Calu3 (cell line): ENCODE data around the gene AIG1. TPM values are rescaled to one million over a fixed set of nuclear protein-coding genes. Genes with fewer than 3 reads are reported as not detected.
"Not testable (repeated sequence)": the region's sequence is repeated elsewhere in the genome, so short reads cannot be mapped to it uniquely, and the experiment has no call there.

Experiments
- BruUV-seq: library from RNA; stranded (reverse); fragments of 400-500 nt; replicated peaks from 2 replicates; lab custom pipeline; 2021; lab: Mats Ljungman, UMichigan
- CTCF ChIA-PET: fragments of 300-600 bp; sonication (Branson Sonifier 250); formaldehyde crosslinking; loops from one replicate; lab custom pipeline; 2022; ENCODE audit warnings: antibody characterized with exemption; lab: Charles Lee
- DNase-seq: peaks from one replicate; pipeline ENCODE4 v3.0.0; 2022
- H3K27ac Mint-ChIP-seq: one replicate; pipeline ENCODE4 v1.8.0; 2022; ENCODE audit warnings: mixed read lengths; ENCODE audit not compliant: unreplicated experiment
- H3K27me3 Mint-ChIP-seq: one replicate; pipeline ENCODE4 v1.8.0; 2022; ENCODE audit warnings: mixed read lengths; ENCODE audit not compliant: unreplicated experiment
- H3K36me3 Mint-ChIP-seq: one replicate; pipeline ENCODE4 v1.8.0; 2022; ENCODE audit warnings: mild to moderate bottlenecking, moderate library complexity, mixed read lengths; ENCODE audit not compliant: insufficient read depth, unreplicated experiment
- H3K4me1 Mint-ChIP-seq: one replicate; pipeline ENCODE4 v1.8.0; 2022; ENCODE audit warnings: mild to moderate bottlenecking, low read depth, mixed read lengths; ENCODE audit not compliant: unreplicated experiment
- H3K4me3 Mint-ChIP-seq: one replicate; pipeline ENCODE4 v1.8.0; 2022; ENCODE audit warnings: mild to moderate bottlenecking, low read depth, moderate library complexity, mixed read lengths; ENCODE audit not compliant: unreplicated experiment
- H3K9me3 Mint-ChIP-seq: one replicate; pipeline ENCODE4 v1.8.0; 2022; ENCODE audit warnings: low read depth, mixed read lengths; ENCODE audit not compliant: unreplicated experiment
- intact Hi-C: fragments of 100-400 bp; cut with micrococcal nuclease; formaldehyde crosslinking; loops from one replicate; pipeline ENCODE4 v1.10.0; 2022; ENCODE audit not compliant: unreplicated experiment
- total RNA-seq: library from RNA; stranded (reverse); gene quantifications from 2 replicates; pipeline ENCODE4 v1.2.3, GENCODE V29; 2022
- TF ChIP-seq, protein P1 (sequence below): fragments of 200-600 bp; IDR thresholded peaks from one replicate; pipeline ENCODE4 v1.8.0; 2022; ENCODE audit warnings: antibody characterized with exemption; ENCODE audit not compliant: unreplicated experiment

AIG1 gene
- total RNA-seq, 1 experiment from 2014 or later, result 57.2 TPM

DNA sequence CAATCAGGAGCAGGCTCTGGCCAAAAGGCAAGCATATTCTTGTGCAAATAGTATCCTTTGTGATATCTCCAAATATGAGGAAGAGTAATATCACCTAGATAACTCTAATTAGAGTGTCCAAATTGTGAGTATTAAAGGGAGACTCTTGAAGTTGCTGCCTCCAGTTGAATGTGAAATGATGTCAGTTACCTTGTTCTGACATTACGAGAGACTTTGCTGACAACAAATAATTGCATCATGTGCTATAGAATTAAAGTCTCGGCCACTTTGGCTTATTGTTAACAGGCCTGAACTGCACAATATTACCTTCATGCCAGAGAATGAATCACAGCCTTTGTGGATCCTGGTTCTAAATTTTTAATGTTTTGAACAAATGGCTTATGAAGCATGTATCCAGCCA, 106.5 kb downstream of the AIG1 start:
- Mint-ChIP-seq H3K27me3 (no peaks in the 10 kb centered on the region), H3K27ac (no peak overlapping the region), H3K36me3 (no peaks in the 10 kb centered on the region), H3K9me3 (no peaks in the 10 kb centered on the region), H3K4me1 (no peaks in the 10 kb centered on the region), H3K4me3 (no peak overlapping the region)
- DNase-seq, result no peak
- CTCF ChIA-PET, result no interaction called here
- TF ChIP-seq, protein P1, sequence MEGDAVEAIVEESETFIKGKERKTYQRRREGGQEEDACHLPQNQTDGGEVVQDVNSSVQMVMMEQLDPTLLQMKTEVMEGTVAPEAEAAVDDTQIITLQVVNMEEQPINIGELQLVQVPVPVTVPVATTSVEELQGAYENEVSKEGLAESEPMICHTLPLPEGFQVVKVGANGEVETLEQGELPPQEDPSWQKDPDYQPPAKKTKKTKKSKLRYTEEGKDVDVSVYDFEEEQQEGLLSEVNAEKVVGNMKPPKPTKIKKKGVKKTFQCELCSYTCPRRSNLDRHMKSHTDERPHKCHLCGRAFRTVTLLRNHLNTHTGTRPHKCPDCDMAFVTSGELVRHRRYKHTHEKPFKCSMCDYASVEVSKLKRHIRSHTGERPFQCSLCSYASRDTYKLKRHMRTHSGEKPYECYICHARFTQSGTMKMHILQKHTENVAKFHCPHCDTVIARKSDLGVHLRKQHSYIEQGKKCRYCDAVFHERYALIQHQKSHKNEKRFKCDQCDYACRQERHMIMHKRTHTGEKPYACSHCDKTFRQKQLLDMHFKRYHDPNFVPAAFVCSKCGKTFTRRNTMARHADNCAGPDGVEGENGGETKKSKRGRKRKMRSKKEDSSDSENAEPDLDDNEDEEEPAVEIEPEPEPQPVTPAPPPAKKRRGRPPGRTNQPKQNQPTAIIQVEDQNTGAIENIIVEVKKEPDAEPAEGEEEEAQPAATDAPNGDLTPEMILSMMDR, result no peak
- no TSS peak for BruUV-seq
- intact Hi-C loops, result no loop called here

DNA sequence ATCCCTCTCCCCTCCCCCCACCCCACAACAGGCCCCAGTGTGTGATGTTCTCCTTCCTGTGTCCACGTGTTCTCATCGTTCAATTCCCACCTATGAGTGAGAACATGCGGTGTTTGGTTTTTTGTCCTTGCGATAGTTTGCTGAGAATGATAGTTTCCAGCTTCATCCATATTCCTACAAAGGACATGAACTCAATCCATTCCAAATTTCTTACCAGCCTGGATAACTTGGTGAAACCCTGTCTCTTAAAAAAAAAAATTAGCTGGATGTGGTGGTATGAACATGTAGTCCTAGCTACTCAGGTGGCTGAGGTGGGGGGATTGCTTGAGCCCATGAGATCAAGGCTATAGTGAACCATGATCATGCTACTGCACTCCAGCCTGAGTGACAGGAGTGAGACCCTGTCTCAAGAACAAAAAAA, 107.7 kb downstream of the AIG1 start:
- DNase-seq, H3K36me3 Mint-ChIP-seq, BruUV-seq, H3K27ac Mint-ChIP-seq, H3K9me3 Mint-ChIP-seq, CTCF ChIA-PET, H3K27me3 Mint-ChIP-seq, intact Hi-C loops, H3K4me1 Mint-ChIP-seq, H3K4me3 Mint-ChIP-seq: not testable (repeated sequence)

DNA sequence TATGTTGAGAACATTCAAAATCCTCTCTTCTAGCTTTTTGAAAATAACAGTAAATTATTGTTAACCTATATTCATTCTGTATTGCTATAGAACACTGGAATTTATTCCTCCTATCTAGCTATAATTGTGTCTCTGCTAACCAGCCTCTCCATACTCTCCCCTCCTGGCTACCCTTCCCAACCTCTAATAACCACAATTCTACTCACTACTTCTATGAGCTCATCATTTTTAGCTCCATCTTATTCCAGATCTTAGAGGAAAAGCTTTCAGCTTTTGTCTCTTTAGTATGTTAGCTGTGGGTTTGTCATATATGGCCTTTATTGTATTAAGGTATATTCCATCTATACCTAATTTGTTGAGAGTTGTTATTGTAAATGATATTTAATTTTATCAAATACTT, 108.8 kb downstream of the AIG1 start:
- TF ChIP-seq, protein P1, result no peak
- CTCF ChIA-PET, result no interaction called here
- no peaks in the 10 kb centered on the region for H3K9me3 Mint-ChIP-seq
- H3K4me1 Mint-ChIP-seq, result no peaks in the 10 kb centered on the region
- DNase-seq, result no peak
- H3K4me3 Mint-ChIP-seq, result no peak overlapping the region
- BruUV-seq, result no TSS peak
- peaks cover 4% of the 10 kb centered on the region for H3K36me3 Mint-ChIP-seq
- no peak overlapping the region for H3K27ac Mint-ChIP-seq
- intact Hi-C loops, result no loop called here
- H3K27me3 Mint-ChIP-seq, result no peaks in the 10 kb centered on the region

DNA sequence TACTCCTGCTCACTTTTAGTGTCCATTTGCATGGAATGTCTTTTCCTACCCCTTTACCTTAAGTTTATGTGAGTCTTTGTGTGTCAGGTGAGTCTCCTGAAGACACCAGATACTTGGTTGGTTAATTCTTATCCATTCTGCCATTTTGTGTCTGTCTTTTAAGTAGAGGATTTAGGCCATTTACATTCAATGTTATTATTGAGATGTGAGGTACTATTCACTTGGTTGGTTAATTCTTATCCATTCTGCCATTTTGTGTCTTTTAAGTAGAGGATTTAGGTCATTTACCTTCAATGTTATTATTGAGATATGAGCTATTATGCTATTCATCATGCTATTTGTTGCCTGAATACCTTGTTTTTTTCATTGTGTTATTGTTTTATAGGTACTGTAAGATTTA, 113.8 kb downstream of the AIG1 start:
- no peaks in the 10 kb centered on the region for H3K9me3 Mint-ChIP-seq
- no peaks in the 10 kb centered on the region for H3K27me3 Mint-ChIP-seq
- no peak for DNase-seq
- H3K36me3 Mint-ChIP-seq, result peaks cover 4% of the 10 kb centered on the region
- H3K4me3 Mint-ChIP-seq, result no peak overlapping the region
- BruUV-seq, result no TSS peak
- CTCF ChIA-PET, result no interaction called here
- TF ChIP-seq, protein P1, result no peak
- no peaks in the 10 kb centered on the region for H3K4me1 Mint-ChIP-seq
- no peak overlapping the region for H3K27ac Mint-ChIP-seq
- intact Hi-C loops, result no loop called here

DNA sequence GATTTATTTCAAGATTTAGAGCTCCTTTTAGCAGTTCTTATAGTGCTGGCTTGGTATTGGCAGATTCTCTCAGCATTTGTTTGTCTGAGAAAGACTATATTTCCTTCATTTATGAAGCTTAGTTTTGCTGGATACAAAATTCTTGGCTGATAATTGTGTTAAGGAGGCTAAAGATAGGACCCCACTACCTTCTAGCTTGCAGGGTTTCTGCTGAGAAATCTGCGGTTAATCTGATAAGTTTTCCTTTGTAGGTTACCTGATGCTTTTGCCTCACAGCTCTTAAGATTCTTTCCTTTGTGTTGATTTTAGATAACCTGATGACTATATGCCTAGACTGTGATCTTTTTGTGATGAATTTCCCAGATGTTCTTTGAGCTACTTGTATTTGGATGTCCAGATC, 114.3 kb downstream of the AIG1 start:
- Mint-ChIP-seq H3K4me3 (no peak overlapping the region), H3K4me1 (no peaks in the 10 kb centered on the region), H3K36me3 (peaks cover 4% of the 10 kb centered on the region), H3K9me3 (no peaks in the 10 kb centered on the region), H3K27me3 (no peaks in the 10 kb centered on the region), H3K27ac (no peak overlapping the region)
- TF ChIP-seq, protein P1, result no peak
- no peak for DNase-seq
- CTCF ChIA-PET, result no interaction called here
- intact Hi-C loops, result no loop called here
- BruUV-seq, result no TSS peak
